NCI-H510A (cell line): ENCODE data around the gene RUSF1.
"Not testable (repeated sequence)": the region's sequence is repeated elsewhere in the genome, so short reads cannot be mapped to it uniquely, and the experiment has no call there.

Experiments
- DNase-seq: peaks from one replicate; lab custom pipeline; 2025; lab: John Stamatoyannopoulos, UW

RUSF1 gene

DNA sequence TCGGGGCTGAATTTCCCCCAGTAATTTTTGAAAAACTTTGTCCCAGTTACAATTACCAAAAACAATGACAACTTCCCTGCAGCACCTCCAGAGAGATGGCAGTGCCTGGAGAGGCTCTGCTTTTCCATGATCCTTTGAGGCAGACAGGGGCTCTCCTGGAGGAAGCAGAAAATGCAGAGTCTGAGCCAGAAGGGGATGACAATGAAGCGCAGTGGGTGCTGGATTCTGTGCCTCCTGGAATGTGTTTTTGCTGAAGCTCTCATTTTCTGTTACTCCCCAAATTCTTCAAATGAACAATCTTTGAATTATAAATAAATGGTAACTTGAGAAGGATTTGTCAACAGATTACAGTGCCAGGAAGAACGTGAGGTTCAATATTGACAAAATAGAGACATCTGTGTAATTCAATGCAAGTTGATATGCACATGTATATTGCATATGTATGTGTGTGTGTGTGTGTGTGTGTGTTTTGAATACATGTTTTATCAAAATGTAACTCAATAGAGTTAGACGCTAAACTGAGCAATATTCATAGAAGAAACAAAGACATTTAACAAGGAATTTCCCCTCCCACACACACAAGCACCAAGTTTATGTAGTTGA, 9.7 kb upstream of the RUSF1 start:
- DNase-seq: no peak

DNA sequence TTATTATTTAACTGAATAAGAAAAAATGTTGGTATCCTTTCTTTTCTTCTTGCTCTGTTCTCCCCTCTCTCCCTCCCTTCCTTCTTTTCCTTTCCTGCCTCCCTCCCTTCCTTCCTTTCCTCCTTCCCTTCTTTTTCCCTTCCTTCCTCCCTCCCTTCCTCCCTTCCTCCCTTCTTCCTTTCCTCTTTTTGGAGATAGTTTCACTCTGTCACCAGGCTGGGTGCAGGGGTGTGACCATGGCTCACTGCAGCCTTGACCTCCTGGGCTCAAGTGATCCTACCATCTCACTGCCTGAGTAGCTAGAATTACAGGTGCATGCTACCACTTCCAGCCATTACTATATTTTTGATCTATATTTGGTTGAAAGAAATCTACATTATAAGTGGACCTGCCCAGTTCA, 5.7 kb upstream of the RUSF1 start:
- DNase-seq: no peak

DNA sequence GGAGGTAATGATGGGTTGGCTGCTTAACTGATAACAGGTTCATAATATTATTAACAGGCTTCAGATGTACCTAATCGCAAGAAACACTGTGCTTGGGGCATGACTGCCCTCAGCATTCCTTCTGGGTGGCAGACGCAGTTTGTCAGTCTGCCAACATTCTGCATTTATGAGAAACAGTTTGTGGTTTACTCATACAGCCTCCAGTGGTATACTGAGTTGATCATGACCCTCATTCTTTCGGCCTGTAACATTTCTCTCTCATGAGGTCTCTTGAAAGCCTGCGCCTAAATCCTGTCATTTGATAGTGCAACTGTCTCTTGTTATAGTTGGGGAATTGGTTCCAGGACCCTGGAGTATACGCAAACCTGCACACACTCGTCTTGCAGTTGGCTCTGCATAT, 4.9 kb upstream of the RUSF1 start:
- DNase-seq: no peak

DNA sequence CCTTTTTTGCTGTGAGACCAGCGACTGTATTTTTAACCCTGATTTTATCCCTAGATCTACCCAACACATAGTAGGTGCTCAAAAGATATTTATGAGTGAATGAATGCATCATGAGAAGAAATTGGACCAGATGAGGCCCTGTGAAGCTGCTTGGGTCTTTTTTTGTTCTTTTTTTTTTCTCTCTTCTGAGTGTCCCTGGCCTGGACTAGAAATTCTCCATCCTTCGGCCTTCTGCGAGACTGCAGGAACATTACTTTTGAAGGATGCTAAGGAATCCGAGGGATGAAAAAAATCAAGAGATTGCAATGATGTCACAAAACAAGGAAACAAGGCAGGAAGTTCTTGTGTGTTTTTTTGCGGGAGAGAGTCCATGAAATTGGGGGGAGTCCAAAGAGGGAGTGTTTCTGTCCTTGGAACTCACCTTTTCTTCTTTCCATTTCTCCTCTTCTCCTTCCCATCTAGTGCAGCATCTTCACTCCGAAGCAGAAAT, 560 bp upstream of the RUSF1 start:
- DNase-seq: no peak

DNA sequence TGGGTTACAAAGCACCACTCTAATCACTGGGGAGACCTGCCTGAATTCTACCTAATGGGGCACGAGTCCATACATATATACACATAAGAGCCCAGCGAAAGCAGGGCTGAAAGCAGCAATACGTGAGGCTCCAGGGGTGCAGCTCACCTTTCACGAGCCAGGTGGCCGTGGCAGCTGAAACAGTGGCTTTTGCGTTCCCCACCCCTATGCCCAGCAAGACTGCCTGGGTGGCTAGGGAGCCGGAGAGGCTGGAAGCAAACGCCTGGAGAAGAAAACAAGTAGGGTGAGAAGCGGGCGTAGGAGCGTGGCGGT, 618 bp downstream of the RUSF1 start:
- DNase-seq: no peak

DNA sequence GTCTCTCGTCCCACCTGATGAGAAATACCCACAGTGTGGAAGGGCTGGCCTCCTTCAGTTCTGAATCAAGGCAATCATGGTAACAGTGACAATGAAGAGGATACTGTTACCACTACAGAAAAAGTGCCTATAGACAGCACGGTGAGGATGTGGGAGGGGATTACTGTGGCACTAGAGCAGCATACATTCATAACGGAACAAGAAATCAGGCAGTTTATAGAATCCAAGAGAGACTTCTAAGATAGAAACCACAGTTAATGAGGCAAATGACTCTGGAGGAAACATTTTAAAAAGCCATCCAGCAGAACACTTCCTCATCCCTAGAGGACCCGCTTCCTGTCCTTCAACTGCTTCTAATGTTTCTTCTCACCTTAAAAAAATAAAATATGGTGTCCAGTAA, 2.7 kb downstream of the RUSF1 start:
- no peak for DNase-seq

DNA sequence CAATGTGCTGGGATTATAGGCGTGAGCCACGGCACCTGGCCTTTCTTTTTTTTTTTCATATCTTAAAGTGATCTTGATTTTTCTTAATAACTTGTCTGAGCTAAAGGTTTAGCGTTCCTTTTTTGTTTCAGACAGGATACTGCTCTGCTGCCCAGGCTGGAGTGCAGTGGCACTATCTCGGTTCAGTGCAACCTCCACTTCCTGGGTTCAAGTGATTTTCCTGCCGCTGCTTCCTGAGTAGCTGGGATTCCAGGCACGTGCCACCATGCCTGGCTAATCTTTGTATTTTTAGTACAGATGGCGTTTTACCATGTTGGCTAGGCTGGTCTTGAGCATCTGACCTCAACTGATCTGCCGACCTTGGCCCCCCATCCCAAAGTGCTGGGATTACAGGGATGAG, 4.0 kb downstream of the RUSF1 start:
- no peak for DNase-seq

DNA sequence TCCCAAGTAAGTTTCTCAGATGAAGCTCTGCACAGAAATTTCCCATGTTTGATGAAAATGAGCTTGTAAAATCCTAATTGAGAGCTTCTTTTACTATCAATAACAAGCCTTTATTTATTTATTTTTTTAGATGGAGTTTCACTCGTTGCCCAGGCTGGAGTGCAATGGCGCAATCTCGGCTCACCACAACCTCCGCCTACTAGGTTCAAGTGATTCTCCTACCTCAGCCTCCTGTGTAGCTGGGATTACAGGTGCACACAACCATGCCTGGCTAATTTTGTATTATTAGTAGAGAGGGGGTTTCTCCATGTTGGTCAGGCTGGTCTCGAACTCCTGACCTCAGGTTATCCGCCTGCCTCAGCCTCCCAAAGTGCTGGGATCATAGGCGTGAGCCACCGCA, 4.6 kb downstream of the RUSF1 start:
- DNase-seq: not testable (repeated sequence)

DNA sequence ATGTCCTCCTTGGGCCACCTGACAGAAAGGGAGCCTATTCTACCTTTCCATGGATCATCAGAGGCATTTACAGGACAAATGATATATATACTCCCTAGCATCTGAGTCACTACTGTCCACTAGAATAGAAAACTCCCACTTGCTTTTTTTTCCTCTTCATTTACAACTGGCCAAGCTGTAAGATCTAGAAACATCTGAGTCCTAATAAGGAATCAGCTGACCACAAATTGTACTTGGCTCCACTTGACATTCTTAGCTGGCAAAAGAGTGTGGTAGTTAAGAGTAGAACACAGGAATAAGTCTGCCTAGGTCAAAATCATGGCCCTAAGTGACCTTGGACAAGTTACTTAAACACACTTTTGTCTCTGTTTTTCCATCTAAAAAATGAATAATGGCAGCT, 5.2 kb downstream of the RUSF1 start:
- DNase-seq: no peak

DNA sequence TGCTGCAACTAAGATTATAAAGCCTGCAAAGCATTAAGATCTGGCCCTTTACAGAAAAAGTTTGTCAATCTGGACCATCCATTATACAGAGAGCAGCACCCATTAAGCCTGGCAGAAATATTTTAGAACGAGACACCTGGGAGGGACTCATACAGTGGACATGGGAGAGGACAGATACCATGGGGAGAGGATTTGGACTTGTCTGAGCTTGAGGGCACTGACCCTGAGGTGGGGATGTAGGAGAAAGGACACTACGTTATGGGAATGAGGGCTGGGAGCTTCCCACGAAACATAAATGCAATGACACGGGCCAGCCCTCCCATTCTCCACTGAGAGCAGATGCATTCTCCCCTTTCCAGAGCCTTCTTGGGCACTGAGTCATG, 6.2 kb downstream of the RUSF1 start:
- DNase-seq: no peak

DNA sequence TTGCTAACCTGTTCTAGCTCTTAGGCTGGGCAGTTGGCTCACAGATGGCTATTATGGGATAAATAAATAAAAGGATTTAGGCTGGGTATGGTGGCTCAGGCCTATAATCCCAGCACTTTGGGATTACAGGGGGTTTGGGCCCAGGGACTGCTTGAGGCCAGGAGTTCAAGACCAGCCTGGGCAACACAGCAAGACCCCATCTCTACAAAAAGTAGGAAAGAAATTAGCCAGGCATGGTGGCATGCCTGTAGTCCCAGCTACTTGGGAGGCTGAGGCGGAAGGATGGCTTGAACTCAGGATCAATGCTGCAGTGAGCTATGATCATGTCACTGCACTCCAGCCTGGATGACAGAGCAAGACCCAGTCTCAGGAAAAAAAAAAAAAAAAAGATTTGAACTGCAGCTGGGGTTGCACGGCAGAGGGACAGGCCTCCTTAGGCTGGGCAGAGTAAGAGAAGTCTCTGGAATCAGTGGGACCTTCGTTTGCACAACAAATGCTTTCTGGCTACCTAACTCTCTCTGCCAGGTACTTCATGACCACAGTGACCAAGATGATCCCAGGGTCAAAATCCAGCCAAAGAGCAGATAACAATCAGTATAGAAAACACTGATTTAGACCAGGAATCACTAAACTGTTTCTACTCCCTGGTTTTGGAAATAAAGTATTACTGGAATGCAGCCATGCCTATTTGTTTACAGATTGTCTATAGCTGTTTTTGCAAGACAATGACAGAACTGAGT, 6.8 kb downstream of the RUSF1 start:
- no peak for DNase-seq

DNA sequence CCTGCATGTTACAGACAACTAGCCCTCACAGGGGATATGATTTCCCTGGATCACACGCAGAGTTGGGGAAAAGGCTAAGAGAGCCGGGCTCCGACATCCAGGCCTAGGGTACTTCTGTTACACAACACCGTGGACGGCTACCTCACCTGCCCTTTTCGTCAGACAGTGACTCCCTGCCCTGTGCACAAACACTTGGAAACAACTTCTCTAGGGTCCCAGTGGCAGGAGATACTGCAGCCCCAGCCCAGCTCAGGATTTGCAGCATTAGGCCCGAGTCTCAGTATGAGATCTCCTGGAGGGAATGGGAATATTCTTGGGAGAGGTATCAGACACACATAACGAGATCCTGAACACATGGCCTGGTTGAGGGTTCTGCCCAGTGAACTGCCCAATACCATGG, 8.3 kb downstream of the RUSF1 start:
- no peak for DNase-seq

DNA sequence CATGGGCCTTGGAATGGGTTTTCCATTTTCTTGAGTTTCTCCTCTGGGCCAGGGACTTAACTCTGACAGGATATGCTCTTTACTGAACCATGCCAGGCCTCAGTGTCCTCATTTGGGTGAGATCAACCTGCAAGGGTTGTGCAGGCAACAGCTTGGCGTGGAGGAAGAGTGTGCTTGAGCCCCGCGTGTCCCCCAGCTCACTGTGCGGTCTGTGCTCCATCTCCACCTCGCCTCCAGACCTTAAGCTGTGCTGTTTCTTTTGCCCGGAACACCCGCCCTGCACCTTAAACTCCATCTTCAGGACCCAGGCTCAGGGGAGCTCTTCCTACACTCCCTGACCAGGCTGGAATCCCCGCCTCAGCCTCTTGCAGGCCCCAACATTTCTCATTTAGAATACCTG, 9.7 kb downstream of the RUSF1 start:
- no peak for DNase-seq

DNA sequence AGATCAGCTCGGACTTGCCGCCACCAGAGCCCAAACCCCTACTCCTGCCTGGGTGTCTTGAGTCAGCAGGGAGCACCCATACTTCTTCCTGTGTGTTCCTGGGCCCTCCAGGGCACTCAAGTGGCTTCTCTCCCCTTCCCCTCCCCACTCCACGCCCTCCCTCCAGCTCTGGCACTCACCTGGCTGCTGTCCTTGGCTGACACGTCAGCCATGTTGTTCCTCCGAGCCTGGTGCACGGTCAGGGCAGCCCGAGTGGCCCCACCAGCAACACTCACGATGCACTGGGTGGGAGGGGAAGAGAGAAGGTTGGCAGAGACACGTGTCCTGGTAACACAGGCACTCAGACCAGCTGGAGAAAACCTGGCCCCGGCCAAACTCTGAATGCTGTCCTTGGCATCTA, 11.5 kb downstream of the RUSF1 start:
- DNase-seq: no peak

DNA sequence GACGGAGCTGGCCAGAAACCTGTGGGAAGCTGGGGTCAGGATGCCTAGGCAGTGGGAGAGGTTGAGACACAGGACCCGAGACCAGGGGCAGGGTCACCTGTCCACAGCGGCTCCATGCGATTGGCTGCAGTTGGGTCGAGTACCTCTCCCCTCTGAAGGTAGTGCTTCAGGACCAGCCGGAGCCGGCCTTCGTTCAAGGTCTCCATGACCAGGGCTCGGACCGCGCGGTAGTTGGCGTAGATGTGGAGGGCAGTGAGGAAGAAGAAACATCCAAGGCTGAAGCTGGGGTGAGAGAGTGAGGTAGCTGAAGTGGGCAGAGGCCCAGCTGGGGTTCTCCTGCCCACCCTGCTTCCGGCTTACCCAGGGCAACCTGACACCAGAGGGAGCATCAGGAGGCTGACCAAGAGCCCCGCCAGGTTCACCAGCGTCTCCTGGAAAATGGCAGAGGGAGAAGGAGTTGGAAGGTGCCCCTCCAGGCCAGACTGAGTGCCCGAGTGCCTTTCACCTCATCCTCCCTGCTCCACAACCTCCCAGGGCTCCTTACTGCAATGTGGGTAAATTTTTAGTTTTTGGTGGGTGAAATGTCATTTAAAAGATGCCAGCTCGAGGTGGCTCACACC, 14.6 kb downstream of the RUSF1 start:
- DNase-seq: no peak

DNA sequence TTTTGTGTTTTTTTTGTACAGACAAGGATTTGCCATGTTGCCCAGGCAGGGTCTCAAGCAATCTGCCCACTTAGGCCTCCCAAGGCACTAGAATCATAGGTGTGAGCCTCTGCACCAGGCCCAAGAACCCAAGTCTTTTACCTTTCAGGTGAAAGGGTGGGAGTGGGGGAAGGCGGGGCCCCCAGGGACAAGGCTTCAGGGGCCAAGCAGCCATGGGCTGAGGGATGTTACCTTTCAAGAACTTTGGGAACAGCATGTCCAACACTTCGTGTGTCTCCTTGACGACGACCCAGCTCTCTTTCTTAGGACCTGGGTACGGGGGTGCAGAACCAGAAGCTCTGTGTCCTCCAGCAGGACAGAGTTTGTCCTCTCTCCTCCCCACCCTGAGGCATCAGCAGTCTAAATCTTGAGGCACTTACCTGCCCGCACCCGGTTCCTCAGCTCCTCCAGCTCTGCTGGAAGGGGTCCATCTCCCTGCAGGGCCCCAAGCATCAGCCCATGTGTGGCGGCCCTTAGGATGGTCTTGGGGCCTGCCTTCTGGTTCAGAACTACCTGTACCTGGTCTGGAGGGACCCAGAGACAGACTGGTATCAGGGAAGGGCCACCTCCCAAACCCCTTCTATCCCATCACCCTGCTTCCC, 16.3 kb downstream of the RUSF1 start:
- no peak for DNase-seq

DNA sequence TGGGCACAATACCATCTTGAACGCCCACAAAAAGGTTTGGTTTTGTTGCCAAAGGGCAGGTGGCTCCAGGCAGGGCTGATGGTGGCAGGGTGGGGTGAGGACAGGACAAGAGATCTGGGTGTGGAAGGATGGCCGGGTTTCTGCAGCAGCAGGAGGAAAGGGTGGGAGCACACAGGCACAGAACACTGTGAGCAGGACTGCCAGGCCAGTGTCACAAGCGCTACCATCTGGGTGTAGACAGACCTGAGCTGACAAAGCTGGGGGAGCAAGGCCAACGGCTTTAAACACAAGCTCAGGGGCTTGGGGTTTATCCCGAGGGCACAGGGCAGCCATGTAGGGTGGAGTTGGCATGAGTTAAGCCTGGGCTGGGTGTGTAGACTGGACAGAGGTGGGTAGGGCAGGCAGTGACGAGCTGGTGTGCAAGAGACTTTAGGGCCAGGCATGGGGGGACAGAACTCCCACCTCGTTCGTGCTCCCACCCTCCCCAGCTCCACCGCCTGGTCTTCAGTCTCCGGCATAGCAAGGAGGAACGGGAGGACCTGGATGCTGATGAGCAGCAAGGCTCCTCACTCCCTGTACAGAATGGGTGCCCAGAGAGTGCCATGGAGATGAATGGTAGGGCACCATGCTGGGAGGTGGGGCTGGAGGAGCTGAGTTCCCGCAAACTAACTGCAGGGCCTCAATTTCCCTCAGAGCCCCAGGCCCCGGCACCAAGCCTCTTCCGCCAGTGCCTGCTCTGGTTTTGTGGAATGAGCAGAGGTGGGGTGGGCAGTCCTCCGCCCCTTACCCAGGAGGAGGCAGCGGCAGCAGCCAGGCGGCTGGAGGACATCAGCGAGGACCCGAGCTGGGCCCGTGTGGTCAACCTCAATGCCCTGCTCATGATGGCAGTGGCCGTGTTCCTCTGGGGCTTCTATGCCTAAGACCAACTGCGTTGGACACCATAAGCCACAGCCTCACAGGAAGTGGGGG, 18.3 kb downstream of the RUSF1 start:
- no peak for DNase-seq

DNA sequence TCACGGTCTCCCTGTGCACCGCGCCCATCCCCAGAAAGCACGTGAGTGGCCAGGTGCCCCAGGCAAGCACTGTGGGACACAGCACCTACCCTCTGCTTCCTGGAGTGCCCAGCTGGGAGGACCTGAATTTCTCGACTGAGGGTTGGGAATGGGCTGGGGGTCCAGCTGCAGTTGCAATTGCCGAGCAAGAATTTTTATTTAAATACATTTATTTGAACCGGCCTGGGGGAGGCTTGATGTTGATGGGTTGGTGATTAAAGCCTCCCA, 19.0 kb downstream of the RUSF1 start:
- no peak for DNase-seq

DNA sequence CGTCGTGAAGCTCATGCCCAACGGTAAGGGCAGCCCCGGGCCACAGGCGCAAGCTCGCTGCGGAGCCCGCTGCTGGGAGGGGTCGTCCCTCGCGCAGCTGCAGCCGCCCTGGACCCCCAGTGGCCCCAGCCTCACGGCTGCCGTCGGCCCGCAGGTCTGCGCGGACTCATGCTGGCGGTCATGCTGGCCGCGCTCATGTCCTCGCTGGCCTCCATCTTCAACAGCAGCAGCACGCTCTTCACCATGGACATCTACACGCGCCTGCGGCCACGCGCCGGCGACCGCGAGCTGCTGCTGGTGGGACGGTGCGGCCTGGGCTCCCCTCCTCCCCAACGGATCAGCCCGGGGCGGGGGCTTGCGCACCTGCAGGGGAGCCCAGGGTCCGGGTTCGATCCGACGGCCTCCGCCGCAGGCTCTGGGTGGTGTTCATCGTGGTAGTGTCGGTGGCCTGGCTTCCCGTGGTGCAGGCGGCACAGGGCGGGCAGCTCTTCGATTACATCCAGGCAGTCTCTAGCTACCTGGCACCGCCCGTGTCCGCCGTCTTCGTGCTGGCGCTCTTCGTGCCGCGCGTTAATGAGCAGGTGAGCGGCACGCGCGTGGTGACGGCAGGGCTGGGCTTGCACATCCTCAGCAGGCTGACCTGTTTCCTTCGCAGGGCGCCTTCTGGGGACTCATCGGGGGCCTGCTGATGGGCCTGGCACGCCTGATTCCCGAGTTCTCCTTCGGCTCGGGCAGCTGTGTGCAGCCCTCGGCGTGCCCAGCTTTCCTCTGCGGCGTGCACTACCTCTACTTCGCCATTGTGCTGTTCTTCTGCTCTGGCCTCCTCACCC, 19.5 kb downstream of the RUSF1 start:
- no peak for DNase-seq

DNA sequence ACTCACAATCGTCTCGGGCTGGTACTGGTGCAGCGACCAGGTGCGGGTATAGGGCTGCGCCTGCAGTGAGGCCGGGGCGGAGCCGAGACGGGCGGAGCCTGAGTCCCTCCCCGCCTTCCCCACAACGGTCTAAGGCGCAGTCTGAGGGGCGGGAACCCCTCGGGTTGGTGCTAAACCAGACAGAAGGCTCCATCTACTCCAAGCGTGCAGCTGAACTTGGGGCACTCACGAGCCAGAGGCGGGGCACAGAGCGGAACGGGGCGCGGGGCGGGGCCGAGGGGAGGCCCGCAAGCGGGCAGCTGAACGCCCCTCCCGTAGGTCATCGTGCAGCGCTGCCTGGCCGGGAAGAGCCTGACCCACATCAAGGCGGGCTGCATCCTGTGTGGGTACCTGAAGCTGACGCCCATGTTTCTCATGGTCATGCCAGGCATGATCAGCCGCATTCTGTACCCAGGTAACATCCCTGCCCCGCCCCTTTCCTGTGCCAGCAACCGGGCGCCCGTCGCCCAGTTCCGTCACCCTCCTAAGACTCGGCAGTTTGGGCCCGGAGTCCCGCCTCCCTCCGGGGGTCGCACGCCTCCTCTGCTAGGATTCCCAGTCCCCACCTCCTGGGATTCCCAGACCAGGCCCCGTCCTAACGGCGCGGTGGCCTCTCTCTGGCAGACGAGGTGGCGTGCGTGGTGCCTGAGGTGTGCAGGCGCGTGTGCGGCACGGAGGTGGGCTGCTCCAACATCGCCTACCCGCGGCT, 20.3 kb downstream of the RUSF1 start:
- peak; percentile 91 for DNase-seq
